Measurements from ENCODE around the gene SSRP1. TPM values are rescaled to one million over a fixed set of nuclear protein-coding genes. Genes with fewer than 3 reads are reported as not detected.

The SSRP1 gene
- total RNA-seq, 1 experiment from 2014 or later: 173 TPM

DNA sequence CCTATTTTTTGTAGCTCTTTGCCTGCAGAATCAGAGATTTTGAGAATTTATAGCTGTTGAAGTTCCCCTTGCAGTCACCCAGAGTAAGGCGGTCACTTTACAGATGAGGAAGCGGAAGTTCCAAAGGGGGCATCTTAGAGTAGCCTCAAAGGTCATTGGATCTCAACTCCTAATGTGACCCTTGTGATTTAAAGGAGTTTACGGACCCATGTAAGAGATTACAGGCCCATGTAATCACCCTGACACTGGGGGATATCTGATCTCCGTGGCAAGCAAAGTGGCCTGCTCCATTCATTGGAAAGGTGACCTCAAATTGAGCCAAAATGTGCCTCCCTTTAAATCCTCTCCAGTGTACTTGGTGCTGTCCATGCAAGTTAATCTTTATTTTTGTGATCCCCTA, 18.2 kb upstream of the SSRP1 start:
- DNase-seq (ENCODE audit: low read depth, low spot score): no peak
- no peak overlapping the region for H3K4me3 ChIP-seq (ENCODE audit: low read depth in 2 of 2, low read length in 2 of 2)
- ChIA-PET POLR2A (no interaction called here), CTCF (no interaction called here)
- TF ChIP-seq POLR2AphosphoS5 (IDR thresholded peaks at IDR 0.05; ENCODE audit: low read depth, low read length) (no peak), SIN3A (IDR thresholded peaks at IDR 0.05; ENCODE audit: borderline replicate concordance, insufficient read depth, low read depth, low read length) (no peak), TCF7L2 (IDR thresholded peaks at IDR 0.05; ENCODE audit: low read depth, low read length) (no peak)
- TF ChIP-seq, protein P1, sequence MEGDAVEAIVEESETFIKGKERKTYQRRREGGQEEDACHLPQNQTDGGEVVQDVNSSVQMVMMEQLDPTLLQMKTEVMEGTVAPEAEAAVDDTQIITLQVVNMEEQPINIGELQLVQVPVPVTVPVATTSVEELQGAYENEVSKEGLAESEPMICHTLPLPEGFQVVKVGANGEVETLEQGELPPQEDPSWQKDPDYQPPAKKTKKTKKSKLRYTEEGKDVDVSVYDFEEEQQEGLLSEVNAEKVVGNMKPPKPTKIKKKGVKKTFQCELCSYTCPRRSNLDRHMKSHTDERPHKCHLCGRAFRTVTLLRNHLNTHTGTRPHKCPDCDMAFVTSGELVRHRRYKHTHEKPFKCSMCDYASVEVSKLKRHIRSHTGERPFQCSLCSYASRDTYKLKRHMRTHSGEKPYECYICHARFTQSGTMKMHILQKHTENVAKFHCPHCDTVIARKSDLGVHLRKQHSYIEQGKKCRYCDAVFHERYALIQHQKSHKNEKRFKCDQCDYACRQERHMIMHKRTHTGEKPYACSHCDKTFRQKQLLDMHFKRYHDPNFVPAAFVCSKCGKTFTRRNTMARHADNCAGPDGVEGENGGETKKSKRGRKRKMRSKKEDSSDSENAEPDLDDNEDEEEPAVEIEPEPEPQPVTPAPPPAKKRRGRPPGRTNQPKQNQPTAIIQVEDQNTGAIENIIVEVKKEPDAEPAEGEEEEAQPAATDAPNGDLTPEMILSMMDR (IDR thresholded peaks at IDR 0.05): no peak
- TF ChIP-seq, protein P2, sequence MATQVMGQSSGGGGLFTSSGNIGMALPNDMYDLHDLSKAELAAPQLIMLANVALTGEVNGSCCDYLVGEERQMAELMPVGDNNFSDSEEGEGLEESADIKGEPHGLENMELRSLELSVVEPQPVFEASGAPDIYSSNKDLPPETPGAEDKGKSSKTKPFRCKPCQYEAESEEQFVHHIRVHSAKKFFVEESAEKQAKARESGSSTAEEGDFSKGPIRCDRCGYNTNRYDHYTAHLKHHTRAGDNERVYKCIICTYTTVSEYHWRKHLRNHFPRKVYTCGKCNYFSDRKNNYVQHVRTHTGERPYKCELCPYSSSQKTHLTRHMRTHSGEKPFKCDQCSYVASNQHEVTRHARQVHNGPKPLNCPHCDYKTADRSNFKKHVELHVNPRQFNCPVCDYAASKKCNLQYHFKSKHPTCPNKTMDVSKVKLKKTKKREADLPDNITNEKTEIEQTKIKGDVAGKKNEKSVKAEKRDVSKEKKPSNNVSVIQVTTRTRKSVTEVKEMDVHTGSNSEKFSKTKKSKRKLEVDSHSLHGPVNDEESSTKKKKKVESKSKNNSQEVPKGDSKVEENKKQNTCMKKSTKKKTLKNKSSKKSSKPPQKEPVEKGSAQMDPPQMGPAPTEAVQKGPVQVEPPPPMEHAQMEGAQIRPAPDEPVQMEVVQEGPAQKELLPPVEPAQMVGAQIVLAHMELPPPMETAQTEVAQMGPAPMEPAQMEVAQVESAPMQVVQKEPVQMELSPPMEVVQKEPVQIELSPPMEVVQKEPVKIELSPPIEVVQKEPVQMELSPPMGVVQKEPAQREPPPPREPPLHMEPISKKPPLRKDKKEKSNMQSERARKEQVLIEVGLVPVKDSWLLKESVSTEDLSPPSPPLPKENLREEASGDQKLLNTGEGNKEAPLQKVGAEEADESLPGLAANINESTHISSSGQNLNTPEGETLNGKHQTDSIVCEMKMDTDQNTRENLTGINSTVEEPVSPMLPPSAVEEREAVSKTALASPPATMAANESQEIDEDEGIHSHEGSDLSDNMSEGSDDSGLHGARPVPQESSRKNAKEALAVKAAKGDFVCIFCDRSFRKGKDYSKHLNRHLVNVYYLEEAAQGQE (IDR thresholded peaks at IDR 0.05; ENCODE audit: insufficient read depth in 1 of 2, low read depth in 2 of 2, low read length in 1 of 2): no peak
- BruUV-seq (replicated peaks): no TSS peak
- intact Hi-C loops (cut with micrococcal nuclease; ENCODE audit: unreplicated experiment): no loop called here
- 0 out of 2 replicates have a peak, but pooled peaks cover 3% of the 10 kb centered on the region for H3K9me3 ChIP-seq (ENCODE audit: control insufficient read depth, insufficient read depth, low read depth, low read length)
- in situ Hi-C loops (cut with HindIII; ENCODE audit: low pct_unique_long_range_greater_than_20kb, low sequenced_read_pairs): no loop called here
- no peaks in the 10 kb centered on the region for H3K27me3 ChIP-seq (ENCODE audit: control insufficient read depth, insufficient read depth, low read length)
- H3K27ac ChIP-seq (ENCODE audit: low read length): no peak overlapping the region
- H3K36me3 ChIP-seq (ENCODE audit: control insufficient read depth, insufficient read depth, low read length): no peaks in the 10 kb centered on the region
- H3K4me1 ChIP-seq (ENCODE audit: control insufficient read depth, insufficient read depth, low read length): no peaks in the 10 kb centered on the region
- ATAC-seq: no peak

DNA sequence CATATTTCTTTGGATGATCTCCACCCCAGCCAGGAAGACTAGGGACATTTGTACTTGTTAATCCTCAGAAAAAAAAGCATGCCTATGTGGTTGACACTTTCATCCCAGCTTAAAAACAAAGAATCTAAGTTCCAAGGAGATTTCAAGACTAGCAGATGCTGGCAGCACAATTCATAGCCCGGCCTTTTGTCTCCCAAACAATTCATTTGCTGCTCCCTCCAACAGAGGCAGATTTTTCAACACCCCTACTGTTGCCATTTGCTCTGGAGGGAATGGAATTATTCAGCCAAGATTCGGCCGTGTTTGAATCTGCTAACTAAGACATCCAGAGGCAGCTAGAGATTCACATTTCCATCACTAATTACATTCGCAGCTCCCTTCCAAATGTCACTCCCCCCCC, 17.8 kb upstream of the SSRP1 start:
- in situ Hi-C loops (cut with HindIII; ENCODE audit: low pct_unique_long_range_greater_than_20kb, low sequenced_read_pairs): no loop called here
- BruUV-seq (replicated peaks): no TSS peak
- Histone ChIP-seq H3K4me1 (ENCODE audit: control insufficient read depth, insufficient read depth, low read length) (no peaks in the 10 kb centered on the region), H3K9me3 (ENCODE audit: control insufficient read depth, insufficient read depth, low read depth, low read length) (0 out of 2 replicates have a peak, but pooled peaks cover 3% of the 10 kb centered on the region), H3K36me3 (ENCODE audit: control insufficient read depth, insufficient read depth, low read length) (no peaks in the 10 kb centered on the region), H3K4me3 (ENCODE audit: low read depth in 2 of 2, low read length in 2 of 2) (no peak overlapping the region), H3K27ac (ENCODE audit: low read length) (no peak overlapping the region), H3K27me3 (ENCODE audit: control insufficient read depth, insufficient read depth, low read length) (no peaks in the 10 kb centered on the region)
- CTCF ChIA-PET: no interaction called here
- POLR2A ChIA-PET: no interaction called here
- ATAC-seq (no peak), DNase-seq (ENCODE audit: low read depth, low spot score) (no peak)
- TF ChIP-seq SIN3A (IDR thresholded peaks at IDR 0.05; ENCODE audit: borderline replicate concordance, insufficient read depth, low read depth, low read length): no peak
- intact Hi-C loops (cut with micrococcal nuclease; ENCODE audit: unreplicated experiment): no loop called here

- POLR2A ChIA-PET: no interaction called here
- 0 out of 2 replicates have a peak, but pooled peaks cover 3% of the 10 kb centered on the region for H3K9me3 ChIP-seq (ENCODE audit: control insufficient read depth, insufficient read depth, low read depth, low read length)
- TF ChIP-seq, protein P1 (IDR thresholded peaks at IDR 0.05): no peak
- no peak for TF ChIP-seq SIN3A (IDR thresholded peaks at IDR 0.05; ENCODE audit: borderline replicate concordance, insufficient read depth, low read depth, low read length)
- no peak for TF ChIP-seq POLR2AphosphoS5 (IDR thresholded peaks at IDR 0.05; ENCODE audit: low read depth, low read length)
- TF ChIP-seq TCF7L2 (IDR thresholded peaks at IDR 0.05; ENCODE audit: low read depth, low read length): no peak
- TF ChIP-seq, protein P2 (IDR thresholded peaks at IDR 0.05; ENCODE audit: insufficient read depth in 1 of 2, low read depth in 2 of 2, low read length in 1 of 2): no peak
- CTCF ChIA-PET: interaction anchor here (0.6 kb wide), 1 partner anchor 113 kb away, joined by 3 read pairs; no protein-coding TSS in a partner anchor
- ATAC-seq: no peak
- no peaks in the 10 kb centered on the region for H3K4me1 ChIP-seq (ENCODE audit: control insufficient read depth, insufficient read depth, low read length)
- no peak for DNase-seq (ENCODE audit: low read depth, low spot score)
- H3K27ac ChIP-seq (ENCODE audit: low read length): no peak overlapping the region
- in situ Hi-C loops (cut with HindIII; ENCODE audit: low pct_unique_long_range_greater_than_20kb, low sequenced_read_pairs) (no loop called here), intact Hi-C loops (cut with micrococcal nuclease; ENCODE audit: unreplicated experiment) (no loop called here)
- no peaks in the 10 kb centered on the region for H3K27me3 ChIP-seq (ENCODE audit: control insufficient read depth, insufficient read depth, low read length)
- H3K4me3 ChIP-seq (ENCODE audit: low read depth in 2 of 2, low read length in 2 of 2): no peak overlapping the region
- no TSS peak for BruUV-seq (replicated peaks)
- no peaks in the 10 kb centered on the region for H3K36me3 ChIP-seq (ENCODE audit: control insufficient read depth, insufficient read depth, low read length)
Measured at GRCh38 chr11:57353036-57353435, 17.3 kb upstream of the SSRP1 start.
